MCF 10A (cell line): ENCODE results near the gene UBE2I. TPM values are rescaled to one million over a fixed set of nuclear protein-coding genes. Genes with fewer than 3 reads are reported as not detected.

Source experiments
- BruUV-seq: library from RNA; stranded (reverse); fragments of 400-500 nt; replicated peaks from 2 replicates; lab custom pipeline; 2021; lab: Mats Ljungman, UMichigan
- CTCF ChIA-PET: fragments of 300-600 bp; sonication (Branson Sonifier 250); formaldehyde crosslinking; extraction: SDS; loops from one replicate; lab custom pipeline; 2021; ENCODE audit warnings: antibody characterized with exemption, inconsistent platforms; lab: Yijun Ruan, JAX
- POLR2A ChIA-PET: fragments of 300-600, 350-650 bp; sonication (Branson Sonifier 250); formaldehyde crosslinking; extraction: SDS; loops from one replicate; lab custom pipeline; 2020; ENCODE audit warnings: antibody characterized with exemption, inconsistent platforms; lab: Yijun Ruan, JAX
- DNase-seq: peaks from one replicate; pipeline ENCODE4 v3.0.0-alpha.2; 2018; ENCODE audit not compliant: unreplicated experiment
- H3K27ac Mint-ChIP-seq: one replicate; pipeline ENCODE4 v1.8.0; 2022; ENCODE audit warnings: mild to moderate bottlenecking, low read depth, mixed read lengths; ENCODE audit not compliant: unreplicated experiment
- H3K27me3 Mint-ChIP-seq: one replicate; pipeline ENCODE4 v1.8.0; 2022; ENCODE audit warnings: mixed read lengths; ENCODE audit not compliant: insufficient read depth, unreplicated experiment
- H3K36me3 Mint-ChIP-seq: one replicate; pipeline ENCODE4 v1.8.0; 2022; ENCODE audit warnings: mild to moderate bottlenecking, moderate library complexity, mixed read lengths; ENCODE audit not compliant: insufficient read depth, unreplicated experiment
- H3K4me1 Mint-ChIP-seq: one replicate; pipeline ENCODE4 v1.8.0; 2022; ENCODE audit warnings: mixed read lengths; ENCODE audit not compliant: insufficient read depth, unreplicated experiment
- H3K4me3 Mint-ChIP-seq: one replicate; pipeline ENCODE4 v1.8.0; 2022; ENCODE audit warnings: mild to moderate bottlenecking, moderate library complexity, mixed read lengths; ENCODE audit not compliant: unreplicated experiment
- H3K9me3 Mint-ChIP-seq: one replicate; pipeline ENCODE4 v1.8.0; 2022; ENCODE audit warnings: mixed read lengths; ENCODE audit not compliant: unreplicated experiment
- CTCF ChIP-seq: fragments of 200-600 bp; IDR thresholded peaks from one replicate; pipeline ENCODE4 v1.8.0; 2022; ENCODE audit warnings: antibody characterized with exemption, mild to moderate bottlenecking; ENCODE audit not compliant: unreplicated experiment
- intact Hi-C: fragments of 100-400 bp; cut with micrococcal nuclease; formaldehyde crosslinking; loops from 2 replicates; pipeline ENCODE4 v1.14.1; 2022
- total RNA-seq: library from RNA; stranded (reverse); gene quantifications from 2 replicates; pipeline ENCODE4 v1.2.3, GENCODE V29; 2022

Gene UBE2I
- total RNA-seq, 1 experiment from 2014 or later: 163 TPM

- CTCF ChIA-PET: interaction anchor here (0.6 kb wide), 1 partner anchor 21 kb away, joined by 3 read pairs; no protein-coding TSS in a partner anchor
- TF ChIP-seq CTCF: no peak
- H3K4me1 Mint-ChIP-seq: no peaks in the 10 kb centered on the region
Measured at GRCh38 chr16:1335996-1336395, 26.6 kb downstream of the UBE2I start.

GRCh38 chr16:1336619-1337018, 27.2 kb downstream of the UBE2I start:
- no peaks in the 10 kb centered on the region for H3K9me3 Mint-ChIP-seq
- no peaks in the 10 kb centered on the region for H3K36me3 Mint-ChIP-seq
- no peak for TF ChIP-seq CTCF
- ChIA-PET POLR2A (interaction anchor here (0.7 kb wide), 1 partner anchor 30 kb away, joined by 3 read pairs; no protein-coding TSS in a partner anchor), CTCF (interaction anchor here (0.6 kb wide), 1 partner anchor 22 kb away, joined by 3 read pairs; no protein-coding TSS in a partner anchor)
- H3K4me1 Mint-ChIP-seq: no peaks in the 10 kb centered on the region
- intact Hi-C loops: no loop called here
- no peak overlapping the region for H3K4me3 Mint-ChIP-seq
- H3K27ac Mint-ChIP-seq: no peak overlapping the region
- DNase-seq: no peak
- no TSS peak for BruUV-seq
- H3K27me3 Mint-ChIP-seq: peaks cover 13% of the 10 kb centered on the region

More at GRCh38 chr16:1335996-1336395, 26.6 kb downstream of the UBE2I start:
- POLR2A ChIA-PET: interaction anchor here (0.7 kb wide), 1 partner anchor 30 kb away, joined by 3 read pairs; no protein-coding TSS in a partner anchor
- DNase-seq: no peak
- intact Hi-C loops: no loop called here
- H3K36me3 Mint-ChIP-seq: no peaks in the 10 kb centered on the region
- H3K9me3 Mint-ChIP-seq: no peaks in the 10 kb centered on the region
- peaks cover 13% of the 10 kb centered on the region for H3K27me3 Mint-ChIP-seq
- no peak overlapping the region for H3K4me3 Mint-ChIP-seq
- BruUV-seq: no TSS peak
- no peak overlapping the region for H3K27ac Mint-ChIP-seq

GRCh38 chr16:1337486-1337885, 28.1 kb downstream of the UBE2I start:
- no TSS peak for BruUV-seq
- intact Hi-C loops: no loop called here
- CTCF ChIA-PET: no interaction called here
- Mint-ChIP-seq H3K27ac (no peak overlapping the region), H3K27me3 (peaks cover 13% of the 10 kb centered on the region), H3K36me3 (no peaks in the 10 kb centered on the region), H3K4me3 (no peak overlapping the region), H3K9me3 (no peaks in the 10 kb centered on the region), H3K4me1 (no peaks in the 10 kb centered on the region)
- DNase-seq: no peak
- no peak for TF ChIP-seq CTCF
- POLR2A ChIA-PET: no interaction called here

GRCh38 chr16:1338119-1338730, 28.8 kb downstream of the UBE2I start:
- Mint-ChIP-seq H3K9me3 (no peaks in the 10 kb centered on the region), H3K27ac (no peak overlapping the region), H3K4me3 (no peak overlapping the region), H3K36me3 (no peaks in the 10 kb centered on the region), H3K4me1 (peaks cover 7% of the 10 kb centered on the region), H3K27me3 (peaks cover 13% of the 10 kb centered on the region)
- POLR2A ChIA-PET: no interaction called here
- DNase-seq: peak; percentile 20
- BruUV-seq: no TSS peak
- intact Hi-C loops: no loop called here
- CTCF ChIA-PET: no interaction called here
- TF ChIP-seq CTCF: peak; percentile 43
